OCI-LY3 (cell line): ENCODE results near the gene SLC2A4.
"Not testable (repeated sequence)": the region's sequence is repeated elsewhere in the genome, so short reads cannot be mapped to it uniquely, and the experiment has no call there.

Experiments
- H2AFZ ChIP-seq: fragments of 200-600, 300-600 bp; shearing (Covaris generic); 2 replicates; pipeline ENCODE4 v1.6.0; 2014; ENCODE audit warnings: antibody characterized with exemption, low read depth, low read length
- H3K27ac ChIP-seq: fragments of 200-600, 300-600 bp; sonication (generic); 2 replicates; pipeline ENCODE4 v1.5.1; 2014; ENCODE audit warnings: mild to moderate bottlenecking, low read length, moderate library complexity, mixed read lengths
- H3K27me3 ChIP-seq: fragments of 200-600, 300-600 bp; sonication (generic); 2 replicates; pipeline ENCODE4 v1.6.1; 2014; ENCODE audit warnings: low read depth, low read length, mixed read lengths
- H3K36me3 ChIP-seq: fragments of 200-600, 300-600 bp; sonication (generic); replicated peaks from 2 replicates; pipeline ENCODE3; 2014; ENCODE audit warnings: low read depth, low read length, mixed read lengths
- H3K4me1 ChIP-seq: fragments of 300-600, 200-600 bp; sonication (generic); 2 replicates; pipeline ENCODE4 v1.6.1; 2014; ENCODE audit warnings: low read length, mixed read lengths
- H3K4me2 ChIP-seq: fragments of 200-600, 300-600 bp; sonication (generic); 2 replicates; pipeline ENCODE4 v1.6.1; 2014; ENCODE audit warnings: low read length, mixed read lengths
- H3K4me3 ChIP-seq: fragments of 300-600, 200-600 bp; sonication (generic); 2 replicates; pipeline ENCODE4 v1.5.1; 2014; ENCODE audit warnings: antibody characterized with exemption, mild to moderate bottlenecking, low read length, moderate library complexity
- H3K79me2 ChIP-seq: fragments of 300-600, 200-600 bp; shearing (Covaris generic); 2 replicates; pipeline ENCODE4 v1.6.1; 2014; ENCODE audit warnings: mild to moderate bottlenecking, low read length, mixed read lengths
- H3K9ac ChIP-seq: fragments of 300-600, 200-600 bp; shearing (Covaris generic); 2 replicates; pipeline ENCODE4 v1.6.0; 2014; ENCODE audit warnings: mild to moderate bottlenecking, low read length, moderate library complexity
- H3K9me3 ChIP-seq: fragments of 200-600, 300-600 bp; shearing (Covaris generic); 2 replicates; pipeline ENCODE4 v1.6.1; 2014; ENCODE audit warnings: low read length, mixed read lengths; ENCODE audit not compliant: insufficient read depth
- H4K20me1 ChIP-seq: fragments of 200-600, 300-600 bp; sonication (generic); 2 replicates; pipeline ENCODE4 v1.6.1; 2016; ENCODE audit warnings: low read length, mixed read lengths; ENCODE audit not compliant: insufficient read depth
- CTCF ChIP-seq: fragments of 200-600, 300-600 bp; sonication (generic); IDR thresholded peaks from 2 replicates; pipeline ENCODE4 v1.5.1; 2014; ENCODE audit warnings: antibody characterized with exemption, low read length, low read depth
- EZH2phosphoT487 ChIP-seq: fragments of 200-600 bp; shearing (Covaris generic); IDR thresholded peaks from 2 replicates; pipeline ENCODE4 v1.6.1; 2018; ENCODE audit warnings: antibody characterized with exemption, mixed run types, low read depth

SLC2A4 gene

GRCh38 chr17:7241783-7242716 is 39.5 kb upstream of the SLC2A4 start, which contains the start of gene GABARAP:
Gene GABARAP (minus strand): TSS chr17:7242449. CDS start chr17:7242330, 119 bp downstream.
- peak within 1 kb of the TSS; percentile 93 for H2AFZ ChIP-seq
- no peaks in the 10 kb centered on the region for H3K9me3 ChIP-seq
- TF ChIP-seq CTCF, result no peak
- TF ChIP-seq EZH2phosphoT487, result no peak
- peaks cover 28% of the 10 kb centered on the region for H3K4me1 ChIP-seq
- H3K27ac ChIP-seq, result peak within 1 kb of the TSS; percentile 86
- H3K36me3 ChIP-seq, result peaks cover 3% of the 10 kb centered on the region
- peak within 1 kb of the TSS; percentile 96 for H3K4me2 ChIP-seq
- peak within 1 kb of the TSS; percentile 94 for H3K4me3 ChIP-seq
- H3K79me2 ChIP-seq, result peaks cover 47% of the 10 kb centered on the region
- H4K20me1 ChIP-seq, result peaks cover 5% of the 10 kb centered on the region
- no peaks in the 10 kb centered on the region for H3K27me3 ChIP-seq
- H3K9ac ChIP-seq, result peak within 1 kb of the TSS; percentile 89

- no peaks in the 10 kb centered on the region for H3K27me3 ChIP-seq
- H3K9ac ChIP-seq, result peak overlapping the region; percentile 89
- H3K4me3 ChIP-seq, result peak overlapping the region; percentile 94
- H3K9me3 ChIP-seq, result no peaks in the 10 kb centered on the region
- H2AFZ ChIP-seq, result peak overlapping the region; percentile 93
- peaks cover 23% of the 10 kb centered on the region for H3K4me1 ChIP-seq
- peak overlapping the region; percentile 86 for H3K27ac ChIP-seq
- peaks cover 47% of the 10 kb centered on the region for H3K79me2 ChIP-seq
- peaks cover 2% of the 10 kb centered on the region for H3K36me3 ChIP-seq
- TF ChIP-seq CTCF (no peak), EZH2phosphoT487 (no peak)
- no peaks in the 10 kb centered on the region for H4K20me1 ChIP-seq
- peak overlapping the region; percentile 96 for H3K4me2 ChIP-seq
These were observed 38.6 kb upstream of the SLC2A4 start for GRCh38 chr17:7242717-7243452.

GRCh38 chr17:7243453-7243729 is 38.1 kb upstream of the SLC2A4 start:
- H3K79me2 ChIP-seq, result peaks cover 49% of the 10 kb centered on the region
- no peaks in the 10 kb centered on the region for H3K27me3 ChIP-seq
- TF ChIP-seq CTCF, result no peak
- TF ChIP-seq EZH2phosphoT487, result no peak
- H2AFZ ChIP-seq, result no peak overlapping the region
- H4K20me1 ChIP-seq, result no peaks in the 10 kb centered on the region
- H3K36me3 ChIP-seq, result peaks cover 2% of the 10 kb centered on the region
- H3K9me3 ChIP-seq, result no peaks in the 10 kb centered on the region
- H3K27ac ChIP-seq, result peak overlapping the region; percentile 86; the same call in 1 of the 2 replicates
- H3K9ac ChIP-seq, result peak overlapping the region; percentile 89; the same call in 1 of the 2 replicates
- H3K4me3 ChIP-seq, result peak overlapping the region; percentile 94
- H3K4me1 ChIP-seq, result peaks cover 23% of the 10 kb centered on the region
- peak overlapping the region; percentile 96 for H3K4me2 ChIP-seq

- not testable (repeated sequence) for H3K4me2 ChIP-seq, H3K27me3 ChIP-seq, H2AFZ ChIP-seq, H3K9ac ChIP-seq, H3K36me3 ChIP-seq, H3K9me3 ChIP-seq, H3K4me3 ChIP-seq, H3K27ac ChIP-seq, H4K20me1 ChIP-seq
- Histone ChIP-seq H3K79me2 (peaks cover 49% of the 10 kb centered on the region), H3K4me1 (peaks cover 25% of the 10 kb centered on the region)
These were observed 37.7 kb upstream of the SLC2A4 start for GRCh38 chr17:7243838-7244237.
